ENCODE data around the gene ZNF862. TPM values are rescaled to one million over a fixed set of nuclear protein-coding genes. Genes with fewer than 3 reads are reported as not detected.

ZNF862 gene
- total RNA-seq, 1 donor from 2014 or later, result 19.3 TPM

DNA sequence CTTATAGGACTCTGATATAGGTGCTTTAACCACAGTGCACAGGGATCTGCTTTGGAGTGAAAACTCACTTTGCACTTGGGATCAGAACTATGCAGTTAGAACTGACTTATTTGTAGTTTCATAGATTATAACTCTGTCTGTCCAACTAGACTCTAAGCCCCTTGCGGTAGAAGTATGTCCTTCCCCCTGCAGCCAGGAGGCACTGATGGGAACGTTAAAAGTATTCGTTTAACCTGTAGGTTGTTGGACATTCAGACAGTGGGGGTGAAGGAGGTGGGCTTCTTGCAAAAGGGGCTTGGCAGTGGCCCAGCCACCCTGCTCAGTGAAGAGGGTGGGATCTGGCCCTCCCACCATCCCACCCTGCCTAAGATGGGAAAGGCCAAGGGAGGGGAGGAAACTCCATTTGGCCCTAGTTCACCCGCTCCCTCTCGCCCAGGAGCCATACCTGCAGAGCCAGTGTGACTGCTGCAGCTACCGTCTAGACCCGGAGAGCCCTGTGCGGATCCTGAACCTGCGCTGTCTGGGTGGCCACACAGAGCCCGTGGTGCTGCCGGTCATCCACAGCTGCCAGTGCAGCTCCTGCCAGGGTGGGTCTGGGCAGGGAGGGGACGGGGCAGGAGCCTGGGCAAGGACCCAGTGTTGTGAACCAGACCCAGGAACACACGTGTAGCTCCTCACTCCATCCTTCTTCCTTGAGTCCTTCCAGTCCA lies 5.7 kb upstream of the ZNF862 start:
- intact Hi-C loops (cut with micrococcal nuclease), result no loop called here

DNA sequence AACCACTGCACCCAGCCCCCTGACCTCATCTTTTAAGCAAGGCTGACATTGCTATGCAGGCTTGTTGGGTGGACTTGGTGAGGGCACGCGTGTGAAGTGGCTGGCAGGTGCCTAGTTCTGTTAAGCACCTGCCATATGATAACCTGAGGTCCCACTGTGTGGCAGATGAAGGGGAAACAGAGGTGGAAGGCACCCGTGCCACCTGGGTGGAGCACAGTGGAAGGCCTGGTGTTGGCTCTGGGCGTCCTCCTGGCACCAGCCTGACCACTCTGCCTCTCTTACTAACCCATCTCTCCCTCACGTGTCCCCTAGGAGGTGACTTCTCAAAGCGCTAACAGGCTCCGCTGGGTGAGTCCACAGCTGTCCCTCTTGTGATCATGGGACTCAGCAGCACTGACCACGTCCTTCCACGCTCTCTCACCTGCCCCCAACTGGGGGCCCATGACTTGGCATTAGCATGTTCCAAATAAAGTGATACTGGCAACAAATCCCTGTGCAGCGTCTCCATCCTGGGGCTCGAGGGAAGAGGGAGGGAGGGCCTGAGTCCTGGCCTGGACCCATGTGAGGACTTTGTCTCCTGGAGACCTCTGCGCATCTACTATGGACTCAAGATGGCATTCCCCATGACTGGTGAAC lies 4.6 kb upstream of the ZNF862 start:
- no peak for DNase-seq (ENCODE audit: low spot score)
- H3K36me3 Mint-ChIP-seq (ENCODE audit: low read depth), result no peaks in the 10 kb centered on the region
- peaks cover 7% of the 10 kb centered on the region for H3K4me1 Mint-ChIP-seq (ENCODE audit: low read depth)
- no peaks in the 10 kb centered on the region for H3K9me3 Mint-ChIP-seq
- H3K4me3 Mint-ChIP-seq, result no peak overlapping the region
- peaks cover 9% of the 10 kb centered on the region for H3K27me3 Mint-ChIP-seq (ENCODE audit: insufficient read depth)
- H3K27ac Mint-ChIP-seq, result no peak overlapping the region
- intact Hi-C loops (cut with micrococcal nuclease), result no loop called here

More for the DNA sequence above, 5.7 kb upstream of the ZNF862 start:
- no peak overlapping the region for H3K27ac Mint-ChIP-seq
- H3K27me3 Mint-ChIP-seq (ENCODE audit: insufficient read depth), result peaks cover 9% of the 10 kb centered on the region
- H3K9me3 Mint-ChIP-seq, result no peaks in the 10 kb centered on the region
- DNase-seq (ENCODE audit: low spot score), result no peak
- no peak overlapping the region for H3K4me3 Mint-ChIP-seq
- peaks cover 1% of the 10 kb centered on the region for H3K4me1 Mint-ChIP-seq (ENCODE audit: low read depth)
- no peaks in the 10 kb centered on the region for H3K36me3 Mint-ChIP-seq (ENCODE audit: low read depth)

- Mint-ChIP-seq H3K27ac (no peak overlapping the region), H3K27me3 (ENCODE audit: insufficient read depth) (peaks cover 9% of the 10 kb centered on the region), H3K9me3 (no peaks in the 10 kb centered on the region), H3K4me3 (no peak overlapping the region), H3K36me3 (ENCODE audit: low read depth) (no peaks in the 10 kb centered on the region), H3K4me1 (ENCODE audit: low read depth) (peaks cover 16% of the 10 kb centered on the region)
- no peak for DNase-seq (ENCODE audit: low spot score)
- intact Hi-C loops (cut with micrococcal nuclease), result no loop called here
These were observed 3.6 kb upstream of the ZNF862 start for GRCh38 chr7:149834601-149835000.

GRCh38 chr7:149836434-149836833 lies 1.7 kb upstream of the ZNF862 start:
- H3K4me1 Mint-ChIP-seq (ENCODE audit: low read depth), result peaks cover 19% of the 10 kb centered on the region
- no peak for DNase-seq (ENCODE audit: low spot score)
- H3K36me3 Mint-ChIP-seq (ENCODE audit: low read depth), result peaks cover 2% of the 10 kb centered on the region
- H3K4me3 Mint-ChIP-seq, result no peak overlapping the region
- peaks cover 9% of the 10 kb centered on the region for H3K27me3 Mint-ChIP-seq (ENCODE audit: insufficient read depth)
- H3K27ac Mint-ChIP-seq, result no peak overlapping the region
- intact Hi-C loops (cut with micrococcal nuclease), result no loop called here
- H3K9me3 Mint-ChIP-seq, result no peaks in the 10 kb centered on the region

GRCh38 chr7:149837564-149838223 lies 481 bp upstream of the ZNF862 start:
- H3K4me3 Mint-ChIP-seq, result peak overlapping the region; percentile 89
- peak overlapping the region; percentile 31 for H3K27ac Mint-ChIP-seq
- DNase-seq (ENCODE audit: low spot score), result no peak
- intact Hi-C loops (cut with micrococcal nuclease), result loop anchor here (1.0 to 2.0 kb wide), 11 partner anchors 19 to 1515 kb away; partner anchors contain the start of genes ATP6V0E2, ZNF398, ZNF746 and ZNF775
- H3K36me3 Mint-ChIP-seq (ENCODE audit: low read depth), result peaks cover 2% of the 10 kb centered on the region
- peaks cover 9% of the 10 kb centered on the region for H3K27me3 Mint-ChIP-seq (ENCODE audit: insufficient read depth)
- peaks cover 19% of the 10 kb centered on the region for H3K4me1 Mint-ChIP-seq (ENCODE audit: low read depth)
- no peaks in the 10 kb centered on the region for H3K9me3 Mint-ChIP-seq

GRCh38 chr7:149838992-149839408 lies 825 bp downstream of the ZNF862 start:
- intact Hi-C loops (cut with micrococcal nuclease), result loop anchor here (1.0 to 2.0 kb wide), 11 partner anchors 17 to 1514 kb away; partner anchors contain the start of genes ATP6V0E2, ZNF398, ZNF746 and ZNF775
- peak overlapping the region; percentile 81 for H3K4me3 Mint-ChIP-seq
- peaks cover 9% of the 10 kb centered on the region for H3K27me3 Mint-ChIP-seq (ENCODE audit: insufficient read depth)
- H3K27ac Mint-ChIP-seq, result peak overlapping the region; percentile 46
- H3K36me3 Mint-ChIP-seq (ENCODE audit: low read depth), result peaks cover 2% of the 10 kb centered on the region
- H3K4me1 Mint-ChIP-seq (ENCODE audit: low read depth), result peaks cover 28% of the 10 kb centered on the region
- H3K9me3 Mint-ChIP-seq, result no peaks in the 10 kb centered on the region
- DNase-seq (ENCODE audit: low spot score), result no peak

- peaks cover 4% of the 10 kb centered on the region for H3K36me3 Mint-ChIP-seq (ENCODE audit: low read depth)
- no peak overlapping the region for H3K4me3 Mint-ChIP-seq
- H3K4me1 Mint-ChIP-seq (ENCODE audit: low read depth), result peaks cover 28% of the 10 kb centered on the region
- no peaks in the 10 kb centered on the region for H3K9me3 Mint-ChIP-seq
- peaks cover 5% of the 10 kb centered on the region for H3K27me3 Mint-ChIP-seq (ENCODE audit: insufficient read depth)
- intact Hi-C loops (cut with micrococcal nuclease), result loop anchor here (2.0 kb wide), 2 partner anchors 379 to 1513 kb away; partner anchors contain the start of gene ZNF777
- no peak for DNase-seq (ENCODE audit: low spot score)
- H3K27ac Mint-ChIP-seq, result no peak overlapping the region
These were observed 1.8 kb downstream of the ZNF862 start for GRCh38 chr7:149839933-149840332.

GRCh38 chr7:149843566-149843965 lies 5.4 kb downstream of the ZNF862 start:
- intact Hi-C loops (cut with micrococcal nuclease), result no loop called here
- no peaks in the 10 kb centered on the region for H3K9me3 Mint-ChIP-seq
- no peak for DNase-seq (ENCODE audit: low spot score)

GRCh38 chr7:149844445-149844844 lies 6.3 kb downstream of the ZNF862 start:
- no peak for DNase-seq (ENCODE audit: low spot score)
- intact Hi-C loops (cut with micrococcal nuclease), result no loop called here
- Mint-ChIP-seq H3K9me3 (no peaks in the 10 kb centered on the region), H3K4me1 (ENCODE audit: low read depth) (peaks cover 13% of the 10 kb centered on the region), H3K36me3 (ENCODE audit: low read depth) (peaks cover 14% of the 10 kb centered on the region), H3K27me3 (ENCODE audit: insufficient read depth) (no peaks in the 10 kb centered on the region), H3K4me3 (no peak overlapping the region), H3K27ac (no peak overlapping the region)

More at GRCh38 chr7:149843566-149843965, 5.4 kb downstream of the ZNF862 start:
- Mint-ChIP-seq H3K36me3 (ENCODE audit: low read depth) (peaks cover 14% of the 10 kb centered on the region), H3K4me3 (no peak overlapping the region), H3K27me3 (ENCODE audit: insufficient read depth) (no peaks in the 10 kb centered on the region), H3K27ac (no peak overlapping the region), H3K4me1 (ENCODE audit: low read depth) (peaks cover 21% of the 10 kb centered on the region)

DNA sequence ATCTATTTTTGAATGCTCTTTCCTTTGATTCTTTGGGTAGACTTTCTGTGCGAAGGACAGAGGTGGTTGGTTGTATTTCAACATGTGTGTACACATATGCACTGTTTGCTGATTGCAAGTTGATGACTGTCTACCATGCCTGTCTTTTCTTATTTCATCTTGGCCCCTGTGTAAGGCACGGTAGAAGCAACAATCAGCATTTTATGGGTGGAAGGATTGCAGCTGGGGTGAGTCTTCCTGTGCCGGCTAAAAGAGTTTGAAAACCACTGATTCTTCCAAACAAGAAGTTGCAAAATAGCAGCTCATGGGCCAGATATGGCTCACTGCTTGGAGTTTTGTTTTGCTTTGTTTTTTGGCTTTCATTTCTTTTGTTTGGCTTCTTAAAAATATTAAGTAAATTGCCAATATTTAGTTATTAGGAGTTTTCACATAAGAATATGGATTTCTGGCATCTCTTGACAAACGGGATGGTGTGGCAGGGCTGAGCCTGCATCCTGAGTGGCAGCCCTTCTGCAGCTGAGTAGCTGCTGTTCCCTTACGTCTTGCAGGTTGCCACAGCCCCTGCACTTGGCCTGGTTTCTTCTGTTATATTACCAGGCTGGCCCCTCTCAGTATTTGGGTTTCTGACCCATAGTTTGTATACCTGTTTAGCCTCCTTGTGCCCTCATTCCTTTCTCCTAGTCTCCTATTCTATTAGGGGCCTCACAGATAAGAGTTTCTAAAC lies 7.2 kb downstream of the ZNF862 start:
- no peaks in the 10 kb centered on the region for H3K27me3 Mint-ChIP-seq (ENCODE audit: insufficient read depth)
- no peak for DNase-seq (ENCODE audit: low spot score)
- H3K4me3 Mint-ChIP-seq, result no peak overlapping the region
- intact Hi-C loops (cut with micrococcal nuclease), result no loop called here
- H3K9me3 Mint-ChIP-seq, result no peaks in the 10 kb centered on the region
- peaks cover 15% of the 10 kb centered on the region for H3K4me1 Mint-ChIP-seq (ENCODE audit: low read depth)
- H3K36me3 Mint-ChIP-seq (ENCODE audit: low read depth), result peaks cover 13% of the 10 kb centered on the region
- H3K27ac Mint-ChIP-seq, result no peak overlapping the region

- peaks cover 16% of the 10 kb centered on the region for H3K36me3 Mint-ChIP-seq (ENCODE audit: low read depth)
- H3K4me3 Mint-ChIP-seq, result no peak overlapping the region
- H3K27me3 Mint-ChIP-seq (ENCODE audit: insufficient read depth), result no peaks in the 10 kb centered on the region
- no peaks in the 10 kb centered on the region for H3K9me3 Mint-ChIP-seq
- no peak for DNase-seq (ENCODE audit: low spot score)
- no peak overlapping the region for H3K27ac Mint-ChIP-seq
- peaks cover 19% of the 10 kb centered on the region for H3K4me1 Mint-ChIP-seq (ENCODE audit: low read depth)
- intact Hi-C loops (cut with micrococcal nuclease), result no loop called here
These were observed 7.8 kb downstream of the ZNF862 start for GRCh38 chr7:149846021-149846420.

DNA sequence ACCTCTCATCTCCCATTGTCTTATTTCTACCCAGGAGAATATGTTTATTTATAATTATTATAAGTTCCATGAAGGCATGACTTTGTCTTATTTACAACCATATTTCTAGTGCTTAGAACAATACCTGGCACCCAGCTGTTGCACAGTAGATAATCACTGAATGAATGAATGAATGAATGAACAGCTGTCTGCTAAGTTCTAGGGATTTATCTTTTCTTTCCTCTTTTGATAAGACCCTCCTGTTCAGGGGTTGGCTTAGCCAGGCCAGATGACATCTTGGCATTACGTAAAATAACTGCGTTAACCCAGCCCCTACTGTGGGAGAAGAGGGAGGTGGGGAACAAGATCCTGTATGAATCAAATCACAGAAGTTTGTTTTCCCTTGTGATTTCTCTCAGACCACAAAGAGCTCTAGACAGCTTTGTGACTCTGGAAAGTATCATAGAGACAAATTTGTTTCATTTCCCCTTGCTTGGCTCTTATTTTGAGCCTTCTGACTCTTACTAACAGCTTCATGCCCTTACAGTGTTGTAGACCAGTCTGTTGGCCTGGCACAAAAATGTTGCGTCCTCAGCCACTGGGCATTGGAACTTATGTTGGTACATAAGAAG lies 8.4 kb downstream of the ZNF862 start:
- no peak for DNase-seq (ENCODE audit: low spot score)
- Mint-ChIP-seq H3K4me1 (ENCODE audit: low read depth) (peaks cover 19% of the 10 kb centered on the region), H3K4me3 (no peak overlapping the region), H3K9me3 (no peaks in the 10 kb centered on the region), H3K36me3 (ENCODE audit: low read depth) (peaks cover 17% of the 10 kb centered on the region), H3K27me3 (ENCODE audit: insufficient read depth) (no peaks in the 10 kb centered on the region), H3K27ac (no peak overlapping the region)
- intact Hi-C loops (cut with micrococcal nuclease), result no loop called here

Data from activated T-helper 1 cell treated with anti-CD3 and anti-CD28 coated beads, Interleukin-12 subunit alpha, Interleukin-12 subunit beta, Interleukin-2, Interleukin-4 antibody, amounts not matched to agents 30 ng/mL and 10 ng/mL and 1 ng/mL, durations not matched to agents 14 hours and 24 hours and 36 hours (primary cell).